HG03571 (cell line): Measurements from ENCODE around the gene PRKG1.

ENCODE experiments used
- ATAC-seq: cut with Tn5 transposase; IDR thresholded peaks from one replicate; pipeline ENCODE4 v1.9.1; 2021; ENCODE audit not compliant: unreplicated experiment

Gene PRKG1

DNA sequence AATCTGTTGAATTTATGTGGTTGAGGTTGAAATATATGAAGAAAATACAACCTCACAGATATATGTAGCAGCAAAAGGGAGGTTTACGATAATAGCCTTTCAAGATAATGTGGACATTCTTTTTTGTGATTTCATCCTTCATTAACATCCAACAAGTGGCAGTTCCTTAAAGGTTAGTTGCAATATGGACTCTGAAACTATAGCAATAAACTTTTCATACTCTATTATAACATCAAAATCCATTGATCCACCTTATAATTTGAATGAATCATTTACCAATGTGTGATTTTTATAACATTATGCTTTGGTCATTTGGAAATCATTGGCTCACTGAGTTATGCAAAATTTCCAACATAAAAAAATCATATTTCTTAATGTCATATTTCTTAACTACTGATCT lies 825.9 kb downstream of the PRKG1 start:
- ATAC-seq, result no peak

DNA sequence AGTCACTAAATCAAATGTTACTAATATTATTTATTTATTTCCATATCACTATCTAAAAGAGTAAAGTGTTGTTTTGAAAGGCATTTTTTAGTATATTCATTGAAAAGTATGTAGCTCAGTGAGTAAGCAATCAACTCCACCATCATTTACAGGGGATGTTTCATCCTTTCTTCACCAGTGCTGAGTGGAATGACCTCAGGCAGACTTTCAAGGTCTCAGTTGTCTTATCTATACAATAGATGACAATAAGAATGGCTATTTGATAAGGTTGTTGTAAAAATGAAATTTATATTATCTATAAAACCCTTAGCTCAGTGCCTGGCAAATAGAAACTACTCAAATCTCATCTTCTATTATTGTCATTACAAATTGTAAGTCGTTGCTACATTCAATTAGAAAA lies 829.4 kb downstream of the PRKG1 start:
- ATAC-seq, result no peak

DNA sequence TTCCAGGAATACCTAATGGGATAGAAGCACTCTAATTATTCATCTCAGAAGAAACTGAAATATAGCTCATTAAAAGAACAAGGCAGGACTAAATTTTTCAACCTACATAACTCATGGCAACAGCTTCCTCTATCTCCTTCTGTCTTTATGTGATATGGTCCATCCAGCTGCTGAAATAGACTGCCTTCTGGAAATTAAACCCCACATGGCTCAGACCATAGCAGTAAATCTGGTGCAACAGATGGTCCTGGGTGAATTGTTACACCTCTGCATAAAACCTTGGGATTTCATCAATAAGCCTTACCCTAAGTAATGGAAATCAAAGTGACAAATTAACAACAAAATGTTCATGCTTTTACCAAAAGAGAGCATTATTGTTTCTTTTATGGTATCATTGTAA lies 830.7 kb downstream of the PRKG1 start:
- no peak for ATAC-seq

DNA sequence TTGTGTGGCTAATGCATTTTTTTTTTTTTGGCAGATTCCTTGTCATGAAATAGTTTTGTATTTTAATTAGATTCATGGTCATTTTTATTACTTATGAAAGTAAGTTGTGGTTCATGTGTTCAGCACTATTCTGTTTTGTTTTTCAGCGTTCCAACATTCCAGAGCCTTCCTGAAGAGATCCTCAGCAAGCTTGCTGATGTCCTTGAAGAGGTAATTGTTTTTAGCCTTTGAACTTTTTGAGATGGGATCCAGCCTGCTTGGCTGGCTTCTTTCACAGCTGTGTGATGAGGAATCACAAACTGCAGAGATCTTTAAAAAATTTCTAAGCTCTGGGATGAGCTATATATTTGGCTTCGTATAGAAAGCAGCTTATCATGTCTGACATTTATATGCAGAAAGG lies 833.1 kb downstream of the PRKG1 start:
- ATAC-seq, result no peak

DNA sequence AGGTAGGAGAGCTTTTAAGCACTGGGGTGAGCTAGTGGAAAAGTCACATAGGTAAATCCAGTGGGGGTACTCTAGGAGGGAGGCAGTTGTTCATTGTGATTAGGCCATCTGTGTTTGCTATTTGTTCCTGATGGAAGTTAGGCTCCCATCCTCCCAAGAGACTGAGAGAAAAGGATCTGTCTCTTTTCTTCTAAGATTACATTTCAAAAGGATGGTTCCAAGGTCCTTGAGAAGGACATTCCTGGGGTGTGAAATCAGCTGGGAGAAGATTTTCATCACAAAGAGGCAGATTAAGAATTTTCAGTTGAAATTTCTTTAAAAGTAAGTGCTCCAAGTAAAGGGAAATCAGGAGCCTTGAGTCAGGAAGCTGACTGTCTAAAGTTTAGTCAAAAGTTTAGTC lies 835.9 kb downstream of the PRKG1 start:
- ATAC-seq, result no peak

DNA sequence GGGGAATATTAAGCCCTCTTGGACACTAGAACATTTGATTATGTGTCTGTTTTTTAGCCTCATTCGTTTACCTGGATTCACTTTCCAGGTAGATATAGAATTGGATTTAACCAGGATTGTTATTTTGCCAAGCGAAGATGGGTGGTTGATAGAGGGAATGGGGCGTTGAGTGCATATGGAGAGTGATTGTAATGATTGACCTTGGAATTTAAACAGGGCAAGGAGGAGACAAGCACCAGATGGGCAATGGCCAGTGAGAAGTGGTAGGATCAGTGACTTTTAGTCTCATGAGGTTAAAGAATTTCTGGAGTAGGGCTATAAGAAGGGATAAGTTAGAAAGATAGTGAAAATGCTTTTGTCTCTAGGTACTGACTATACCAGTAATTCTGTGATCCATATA lies 836.3 kb downstream of the PRKG1 start:
- no peak for ATAC-seq

DNA sequence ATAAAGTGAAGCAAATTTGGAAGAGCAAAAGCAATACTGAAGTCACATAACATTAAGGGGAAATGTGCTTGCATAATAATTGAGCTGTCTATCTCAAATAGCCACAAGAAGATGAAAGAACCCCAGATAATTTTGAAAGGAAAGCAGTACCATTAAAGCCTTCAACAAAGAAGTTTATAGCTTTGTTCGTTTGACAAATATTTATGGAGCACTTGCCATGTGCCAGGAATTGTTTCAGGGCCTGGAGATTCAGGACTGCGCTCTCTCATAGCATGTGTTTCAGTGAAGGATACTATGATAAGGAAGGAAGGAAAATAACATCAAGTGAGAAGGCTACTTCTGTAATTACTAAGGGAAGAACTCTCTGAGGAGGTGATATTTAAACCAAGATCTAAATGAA lies 837.4 kb downstream of the PRKG1 start:
- ATAC-seq, result no peak

DNA sequence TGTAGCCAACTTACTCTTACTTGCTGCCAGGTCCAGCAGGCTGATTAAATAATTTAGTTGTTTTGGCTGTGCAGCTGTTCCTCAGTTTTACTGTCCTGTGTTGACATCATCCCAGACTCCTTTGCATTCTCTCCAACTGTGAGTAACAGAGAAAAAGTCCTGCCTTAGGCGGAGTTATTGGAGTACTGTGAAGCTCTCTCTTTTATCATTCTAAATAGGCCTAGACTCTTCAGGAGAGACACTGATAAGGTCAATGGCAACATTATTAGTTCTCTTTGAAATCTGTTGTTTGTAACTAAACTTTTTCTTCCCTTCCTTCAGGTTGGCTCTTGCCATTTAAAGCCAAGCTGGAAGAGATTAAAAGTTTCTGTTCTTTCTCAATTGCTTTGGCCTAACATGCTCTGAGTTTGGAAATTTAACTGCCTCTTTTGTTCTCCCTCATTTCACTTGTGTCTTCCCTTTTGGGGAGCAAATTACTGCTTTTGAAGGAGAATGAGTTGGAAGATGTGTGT lies 840.8 kb downstream of the PRKG1 start:
- no peak for ATAC-seq

DNA sequence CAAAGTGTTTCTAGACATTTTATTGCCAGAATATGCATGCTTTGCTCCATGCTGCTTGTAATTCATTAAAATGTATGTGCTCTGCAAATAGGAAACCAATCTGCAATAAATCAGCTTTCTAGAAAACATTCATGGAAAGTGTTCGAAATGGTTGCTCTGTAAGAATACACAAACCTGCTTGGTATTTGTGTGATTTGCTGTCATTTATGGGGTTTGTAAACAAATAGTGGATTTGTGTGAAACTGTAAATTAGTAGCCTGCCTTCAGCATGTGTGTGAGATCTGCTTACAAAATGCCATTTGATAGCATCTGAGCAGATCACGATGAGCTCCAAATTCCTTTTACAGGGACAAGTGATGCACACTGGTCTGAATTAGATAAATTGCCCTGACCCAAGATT lies 844.2 kb downstream of the PRKG1 start:
- no peak for ATAC-seq

DNA sequence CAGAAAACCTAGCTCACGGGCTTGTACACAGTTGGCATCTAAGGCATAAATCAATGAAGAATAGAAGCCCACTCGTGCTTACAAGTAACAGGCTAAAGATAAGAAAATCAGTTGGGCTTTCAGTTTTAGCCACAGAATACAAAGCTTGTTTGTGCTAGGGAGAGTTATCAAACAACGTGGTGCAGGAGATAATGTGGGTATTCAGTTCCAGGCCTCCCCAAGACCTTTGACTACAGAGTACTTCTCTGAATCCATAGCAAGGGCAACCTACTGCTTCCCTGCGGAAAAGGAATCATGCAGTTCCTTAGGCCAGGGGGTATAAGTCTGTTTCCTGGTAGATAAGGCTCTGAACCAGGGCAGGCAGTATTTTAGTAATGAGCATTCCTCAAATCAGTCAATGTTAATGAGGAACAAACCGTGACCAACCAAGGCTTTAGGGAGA lies 844.6 kb downstream of the PRKG1 start:
- no peak for ATAC-seq

DNA sequence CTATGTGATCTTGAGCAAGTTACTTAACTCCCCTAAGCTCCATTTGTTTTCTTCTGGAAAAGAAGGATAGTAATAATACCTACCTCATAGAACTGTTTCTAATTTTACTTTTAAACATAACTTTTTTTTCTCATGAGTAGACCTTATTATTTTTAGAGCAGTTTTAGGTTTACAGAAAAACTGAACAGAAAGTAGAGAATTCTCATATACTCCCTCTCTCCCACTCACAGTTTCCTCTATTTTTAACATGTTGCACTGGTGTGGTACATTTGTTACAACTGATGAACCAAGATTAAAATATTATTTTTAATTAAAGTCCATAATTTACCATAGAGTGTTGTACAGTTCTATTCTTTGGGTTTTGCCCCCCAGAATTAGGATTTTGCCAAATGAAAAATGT lies 846.4 kb downstream of the PRKG1 start:
- no peak for ATAC-seq

DNA sequence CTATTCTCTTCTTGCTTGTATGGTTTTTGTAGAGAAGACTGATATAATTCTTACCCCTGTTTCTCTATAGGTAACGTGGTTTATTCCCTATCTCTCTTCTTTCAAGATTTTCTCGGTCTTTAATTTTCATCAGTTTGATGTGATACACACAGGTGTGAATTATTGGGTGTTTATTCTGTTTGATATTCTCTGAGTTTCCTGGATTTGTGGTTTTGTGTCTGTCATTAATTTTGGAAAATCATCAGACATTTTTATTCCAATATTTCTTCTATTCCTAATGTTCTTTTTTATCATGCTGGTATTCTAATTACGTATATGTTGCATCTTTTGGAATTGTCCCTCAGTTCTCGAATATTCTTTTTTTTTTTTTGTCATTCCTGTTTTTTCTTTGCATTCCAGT lies 850.1 kb downstream of the PRKG1 start:
- no peak for ATAC-seq

DNA sequence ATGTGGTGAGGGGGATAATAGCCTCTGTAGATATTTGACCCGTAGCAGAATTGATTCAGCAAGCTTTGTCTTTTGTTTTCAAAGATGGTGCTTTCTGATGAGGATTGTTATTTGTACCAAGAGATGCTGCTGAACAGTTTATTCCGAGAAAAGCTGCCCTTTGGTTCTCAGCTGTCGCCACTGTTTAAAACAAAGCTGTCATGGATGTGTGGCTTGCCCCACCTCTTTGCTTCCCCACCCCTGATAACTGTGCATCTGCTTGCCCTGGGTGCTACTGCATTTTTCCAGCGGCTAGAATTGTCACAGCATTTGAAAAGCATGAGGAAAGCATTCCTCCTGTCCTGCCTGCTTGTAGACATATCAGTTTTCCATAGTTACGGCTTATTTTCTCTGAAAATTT lies 852.0 kb downstream of the PRKG1 start:
- ATAC-seq, result no peak

DNA sequence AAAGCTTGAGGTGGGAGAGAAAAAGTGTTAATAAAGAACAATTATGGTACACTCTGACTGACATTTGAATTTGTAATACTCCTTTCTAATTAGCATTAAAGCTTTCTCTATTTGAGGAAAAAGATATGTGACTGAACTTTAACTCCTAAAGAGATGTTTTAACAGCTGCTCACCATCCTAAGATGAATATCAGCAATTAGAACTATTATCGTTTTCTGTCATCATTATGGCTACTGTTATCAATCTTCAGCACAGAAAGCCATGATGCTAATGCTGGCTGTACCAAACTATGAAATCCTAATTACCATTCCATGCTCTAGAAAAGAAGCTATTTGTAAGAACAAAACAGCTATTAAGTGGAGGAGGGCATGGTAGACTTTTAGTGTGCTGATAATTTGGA lies 853.9 kb downstream of the PRKG1 start:
- no peak for ATAC-seq

DNA sequence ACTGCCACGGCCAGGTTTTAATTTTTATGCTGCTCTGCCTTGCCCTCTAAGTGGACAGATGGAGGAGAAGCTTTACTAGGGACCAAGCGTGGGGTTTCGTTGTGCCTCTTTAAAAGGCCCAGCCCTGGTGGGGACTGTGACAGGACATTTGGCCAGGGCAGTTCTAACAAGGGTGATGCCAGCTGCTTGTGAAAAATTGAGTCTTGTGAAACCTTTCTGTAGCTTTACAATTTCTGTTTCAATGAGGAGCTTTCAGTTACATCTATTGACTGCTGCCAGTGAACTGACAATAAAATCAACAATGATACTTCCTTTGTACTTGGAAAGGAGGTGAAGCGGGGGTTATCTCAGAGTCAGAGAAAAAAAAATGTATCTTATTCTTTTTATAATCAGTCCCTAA lies 858.2 kb downstream of the PRKG1 start:
- ATAC-seq, result no peak

DNA sequence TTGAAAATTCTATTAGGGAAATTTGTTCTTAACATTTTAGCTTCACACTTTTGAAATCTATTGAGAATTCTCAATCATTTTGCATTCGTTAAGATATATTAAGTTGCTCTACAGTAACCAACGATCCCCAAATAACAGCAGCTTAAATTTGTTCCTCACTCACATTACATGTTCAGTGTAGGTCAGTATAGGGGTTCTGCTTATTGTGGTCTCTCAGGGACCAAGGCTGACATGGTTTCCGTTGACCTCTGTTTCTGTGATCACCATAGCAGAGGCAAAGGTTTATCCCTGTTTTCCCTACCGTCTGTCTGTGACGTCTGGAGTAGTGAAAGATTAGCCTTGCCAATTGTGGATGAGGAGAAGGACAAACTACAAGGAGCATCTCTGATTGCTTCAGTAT lies 860.1 kb downstream of the PRKG1 start:
- ATAC-seq, result no peak

DNA sequence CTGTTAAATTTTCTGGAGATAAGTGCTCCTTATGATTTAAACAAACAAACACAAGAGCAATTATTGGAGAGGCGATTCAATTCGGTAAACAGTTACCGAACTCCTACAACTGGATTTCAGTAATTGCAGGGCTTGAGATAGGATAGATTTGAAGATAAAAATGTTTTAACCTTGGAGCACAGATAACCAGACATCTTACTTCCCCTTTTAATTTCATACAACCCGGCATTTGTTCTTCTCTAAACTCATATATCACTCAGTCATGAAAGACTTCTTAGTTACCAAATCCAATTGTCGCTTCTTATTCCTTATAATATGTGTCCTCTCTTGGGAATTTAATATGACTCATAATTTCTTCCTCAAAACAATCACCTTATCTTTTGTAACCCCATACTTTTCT lies 861.1 kb downstream of the PRKG1 start:
- ATAC-seq, result no peak

DNA sequence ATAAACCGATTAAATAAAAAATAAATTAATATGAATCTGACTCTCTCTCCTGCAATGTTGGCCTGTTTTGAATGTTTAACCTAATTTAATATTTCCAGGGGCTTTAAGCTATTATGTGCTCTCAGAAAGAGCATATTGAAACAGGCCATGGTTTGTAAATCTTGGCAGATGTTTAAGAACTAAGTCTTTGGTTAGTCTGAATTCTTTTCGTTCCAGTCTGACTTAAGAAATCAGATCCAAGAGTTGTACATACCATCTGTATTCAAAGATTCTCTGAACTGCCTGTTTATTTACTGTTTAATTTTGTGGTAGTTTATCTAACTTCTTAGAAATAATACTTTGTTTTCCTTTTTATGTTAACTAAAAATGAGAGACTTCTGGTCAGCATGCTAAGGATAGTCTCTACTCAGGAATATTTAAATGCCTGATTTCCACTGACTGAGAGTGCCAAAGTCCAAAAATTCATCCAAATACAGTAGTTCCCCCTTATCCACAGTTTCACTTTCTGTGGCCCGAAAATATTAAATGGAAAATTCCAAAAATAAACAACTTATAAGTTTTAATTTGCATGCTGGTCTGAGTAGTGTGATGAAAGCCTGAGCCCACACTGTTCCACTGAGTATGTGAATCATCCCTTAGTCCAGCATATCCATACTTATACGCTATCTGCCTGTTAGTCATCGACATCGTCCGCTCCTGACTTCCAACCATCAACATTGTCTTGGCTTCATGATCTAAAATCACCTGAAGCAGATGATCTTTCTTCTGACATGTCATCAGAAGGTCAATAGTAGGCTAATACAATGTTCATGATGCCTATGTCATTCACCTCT lies 863.2 kb downstream of the PRKG1 start:
- no peak for ATAC-seq

DNA sequence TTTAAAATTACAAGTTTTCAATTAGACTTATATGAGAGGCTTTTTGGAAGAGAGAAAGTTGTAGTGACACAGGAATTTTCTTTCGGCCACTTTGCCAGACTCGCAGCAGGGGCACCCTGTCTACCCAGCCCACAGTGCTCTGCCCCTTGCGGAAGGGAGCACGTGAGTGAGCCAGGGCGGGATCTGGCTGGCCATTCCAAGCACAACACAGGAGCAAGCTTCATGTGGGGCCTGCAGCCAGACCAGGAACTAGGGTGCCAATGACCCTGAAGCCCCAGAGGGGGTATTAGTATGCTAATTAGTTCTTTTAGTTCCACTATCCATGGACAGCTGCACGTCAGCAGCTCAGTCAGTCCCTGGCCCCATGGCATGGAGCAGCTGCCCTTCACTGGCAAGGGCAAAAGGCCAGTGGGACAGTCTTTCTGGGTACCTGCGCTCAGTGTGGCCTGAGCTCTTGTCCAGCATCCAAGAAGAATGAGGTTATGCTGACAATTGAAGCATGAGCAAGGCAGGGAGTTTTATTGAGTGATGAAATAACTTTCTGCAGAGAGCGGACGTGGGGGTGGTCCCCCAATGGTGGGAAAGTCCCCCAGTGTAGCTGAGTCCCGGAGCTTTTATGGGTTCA lies 876.2 kb downstream of the PRKG1 start:
- ATAC-seq, result no peak

DNA sequence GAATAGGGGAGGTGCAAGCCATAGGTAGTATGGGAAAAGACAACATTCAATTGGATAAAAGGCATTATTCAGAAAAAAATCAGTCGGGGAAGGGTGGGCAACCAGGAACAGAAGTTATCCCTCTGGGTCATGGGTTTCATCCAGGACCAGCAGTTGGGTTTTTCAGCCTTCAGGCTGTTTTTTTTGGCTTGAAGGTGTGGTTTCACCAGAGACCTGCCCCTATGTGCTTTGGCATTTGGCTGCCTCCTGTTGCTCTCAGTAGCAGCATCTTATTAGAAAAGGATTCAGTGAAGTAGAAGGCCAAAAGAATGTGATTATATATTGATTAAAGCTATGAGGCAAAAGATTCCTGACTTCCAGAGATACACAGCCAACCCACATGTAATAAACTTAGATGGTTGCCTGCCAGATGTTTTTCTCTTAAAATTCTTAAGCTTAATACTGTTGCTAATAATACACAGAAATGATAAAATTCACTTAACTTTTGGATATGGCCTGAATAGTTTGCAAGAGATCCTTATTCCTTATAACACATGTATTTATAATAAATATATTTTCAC lies 876.8 kb downstream of the PRKG1 start:
- ATAC-seq, result no peak

DNA sequence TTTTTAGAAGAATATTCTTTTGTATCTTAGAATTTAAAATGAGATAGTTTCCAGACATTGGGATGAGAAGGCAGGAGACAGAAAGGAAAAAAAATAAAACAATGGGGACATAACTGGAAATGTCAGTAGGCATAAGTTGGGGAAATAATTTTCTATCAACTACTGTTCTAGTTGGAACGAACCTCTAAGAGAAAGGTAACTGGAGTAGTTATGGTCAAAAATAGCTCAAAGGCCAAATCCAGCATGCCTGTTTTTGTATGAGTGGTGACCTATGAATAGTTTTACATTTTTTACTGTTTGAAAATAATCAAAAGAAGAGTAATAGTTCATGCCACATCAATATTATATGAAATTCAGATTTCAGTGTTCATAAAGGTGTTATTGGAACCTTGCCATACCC lies 877.3 kb downstream of the PRKG1 start:
- no peak for ATAC-seq

DNA sequence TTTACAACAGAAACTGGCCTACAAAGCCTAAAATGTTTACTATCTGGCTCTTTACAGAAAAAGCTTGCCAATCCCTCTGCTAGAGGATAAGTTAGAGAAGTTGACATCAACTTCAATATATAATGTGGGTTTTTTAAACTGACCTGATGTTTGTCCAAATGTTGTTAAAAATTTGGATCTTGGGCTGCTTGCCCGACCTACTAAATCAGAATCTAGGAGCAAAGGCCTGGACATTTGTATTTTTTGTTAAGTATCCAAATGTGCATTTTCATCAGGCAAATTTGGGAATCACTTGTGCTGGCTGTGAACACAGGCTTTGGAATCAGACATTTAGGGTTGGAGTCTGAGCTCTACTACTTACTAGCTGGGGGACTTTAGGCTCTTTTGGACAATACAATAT lies 877.8 kb downstream of the PRKG1 start:
- no peak for ATAC-seq
